ENCODE data around the gene NAT14.

- TF ChIP-seq CTCF (IDR thresholded peaks at IDR 0.05) (no peak), POLR2A (IDR thresholded peaks at IDR 0.05) (no peak), POLR2AphosphoS5 (IDR thresholded peaks at IDR 0.05; ENCODE audit: insufficient read depth in 1 of 2, low read depth in 1 of 2) (no peak)
Measured at GRCh38 chr19:55479451-55480230, 5.3 kb upstream of the NAT14 start.
